ENCODE results near the gene HMBS.

HMBS gene

GRCh38 chr11:119099711-119100110 lies 15.0 kb downstream of the HMBS start:
- Histone ChIP-seq H3K27ac (ENCODE audit: extremely low read depth, low read depth, low read length) (no peak overlapping the region), H3K4me1 (ENCODE audit: control insufficient read depth, insufficient read depth, low read length) (no peaks in the 10 kb centered on the region), H3K4me3 (ENCODE audit: low read depth, low read length) (no peak overlapping the region), H3K9me3 (ENCODE audit: control insufficient read depth, insufficient read depth, low read depth, low read length) (no peaks in the 10 kb centered on the region), H3K36me3 (ENCODE audit: control insufficient read depth in 2 of 2, insufficient read depth in 1 of 2, low read length in 2 of 2) (peaks cover 0 to 32% of the 10 kb centered on the region in 2 experiments; a peak in 1 of 3 replicates)
- POLR2A ChIA-PET = no interaction called here
- CTCF ChIA-PET = interaction anchor here (0.6 to 2.0 kb wide), 9 partner anchors 9 to 273 kb away, joined by 3 to 7 read pairs (median 4); partner anchors contain the start of gene VPS11
- TF ChIP-seq ZSCAN30 (tag by site-specific recombination; IDR thresholded peaks at IDR 0.05) = no peak
- no peak for TF ChIP-seq ZNF362 (tag by site-specific recombination; IDR thresholded peaks at IDR 0.05)
- TF ChIP-seq ZNF148 (tag by site-specific recombination; IDR thresholded peaks at IDR 0.05; ENCODE audit: borderline replicate concordance) = no peak
- TF ChIP-seq BCL6B (tag by site-specific recombination; IDR thresholded peaks at IDR 0.05) = no peak
- TF ChIP-seq ZNF221 (tag by site-specific recombination; IDR thresholded peaks at IDR 0.05; ENCODE audit: borderline replicate concordance) = no peak
- no peak for TF ChIP-seq ZNF76 (tag by site-specific recombination; IDR thresholded peaks at IDR 0.05; ENCODE audit: borderline replicate concordance, low read depth)

- ChIA-PET CTCF (interaction anchor here (0.6 to 1.4 kb wide), 7 partner anchors 8 to 176 kb away, joined by 3 to 7 read pairs (median 3); partner anchors contain the start of gene VPS11), POLR2A (no interaction called here)
- Histone ChIP-seq H3K4me1 (ENCODE audit: control insufficient read depth, insufficient read depth, low read length) (no peaks in the 10 kb centered on the region), H3K36me3 (ENCODE audit: control insufficient read depth in 2 of 2, insufficient read depth in 1 of 2, low read length in 2 of 2) (peaks cover 0 to 32% of the 10 kb centered on the region in 2 experiments; a peak in 1 of 3 replicates), H3K9me3 (ENCODE audit: control insufficient read depth, insufficient read depth, low read depth, low read length) (no peaks in the 10 kb centered on the region), H3K4me3 (ENCODE audit: low read depth, low read length) (peak overlapping the region; percentile 63), H3K27ac (ENCODE audit: extremely low read depth, low read depth, low read length) (no peak overlapping the region)
- no peak for TF ChIP-seq ZNF18 (tag by site-specific recombination; IDR thresholded peaks at IDR 0.05)
- 0 out of 2 replicates have a peak, but pooled peaks have one; percentile 24 for TF ChIP-seq ZBTB11 (tag by site-specific recombination; conservative IDR thresholded peaks at IDR 0.05; ENCODE audit: low read depth)
- peak; percentile 23; the same call in 1 of the 2 replicates for TF ChIP-seq PRDM10 (tag by site-specific recombination; IDR thresholded peaks at IDR 0.05)
- peak; percentile 63 for TF ChIP-seq CTCF (tag by site-specific recombination; IDR thresholded peaks at IDR 0.05)
- TF ChIP-seq IKZF3 (tag by site-specific recombination; IDR thresholded peaks at IDR 0.05) = peak; percentile 43; the same call in 1 of the 2 replicates
- TF ChIP-seq ZNF366 (tag by site-specific recombination; conservative IDR thresholded peaks at IDR 0.05) = no peak
- peak; percentile 45 for TF ChIP-seq ZNF654 (tag by site-specific recombination; IDR thresholded peaks at IDR 0.05; ENCODE audit: low read depth)
- no peak for TF ChIP-seq ZNF521 (tag by site-specific recombination; IDR thresholded peaks at IDR 0.05)
- no peak for TF ChIP-seq ZNF362 (tag by site-specific recombination; IDR thresholded peaks at IDR 0.05)
These were observed 15.7 kb downstream of the HMBS start for GRCh38 chr11:119100246-119100970.

All from HEK293 (cell line).